Measurements from ENCODE around the gene UBAP1.

The UBAP1 gene

GRCh38 chr9:34203275-34203991, 24.6 kb downstream of the UBAP1 start:
- Histone ChIP-seq H3K4me3 (ENCODE audit: low read depth, low read length) (no peak overlapping the region), H3K4me1 (ENCODE audit: control insufficient read depth, insufficient read depth, low read length) (peaks cover 2% of the 10 kb centered on the region; the same call in 1 of the 2 replicates), H3K36me3 (ENCODE audit: control insufficient read depth in 2 of 2, insufficient read depth in 1 of 2, low read length in 2 of 2) (no peaks in the 10 kb centered on the region), H3K9me3 (ENCODE audit: control insufficient read depth, insufficient read depth, low read depth, low read length) (no peaks in the 10 kb centered on the region), H3K27ac (ENCODE audit: extremely low read depth, low read depth, low read length) (peak overlapping the region; percentile 11; the same call in 1 of the 2 replicates)
- TF ChIP-seq PRDM6 (tag by site-specific recombination; IDR thresholded peaks at IDR 0.05) (peak; percentile 52), TRIM28 (IDR thresholded peaks at IDR 0.05; ENCODE audit: borderline replicate concordance, low read length) (no peak)
- ChIA-PET POLR2A (no interaction called here), CTCF (interaction anchor here (0.5 to 1.7 kb wide), 3 partner anchors 8 to 270 kb away, joined by 3 to 4 read pairs (median 3); no protein-coding TSS in a partner anchor)

DNA sequence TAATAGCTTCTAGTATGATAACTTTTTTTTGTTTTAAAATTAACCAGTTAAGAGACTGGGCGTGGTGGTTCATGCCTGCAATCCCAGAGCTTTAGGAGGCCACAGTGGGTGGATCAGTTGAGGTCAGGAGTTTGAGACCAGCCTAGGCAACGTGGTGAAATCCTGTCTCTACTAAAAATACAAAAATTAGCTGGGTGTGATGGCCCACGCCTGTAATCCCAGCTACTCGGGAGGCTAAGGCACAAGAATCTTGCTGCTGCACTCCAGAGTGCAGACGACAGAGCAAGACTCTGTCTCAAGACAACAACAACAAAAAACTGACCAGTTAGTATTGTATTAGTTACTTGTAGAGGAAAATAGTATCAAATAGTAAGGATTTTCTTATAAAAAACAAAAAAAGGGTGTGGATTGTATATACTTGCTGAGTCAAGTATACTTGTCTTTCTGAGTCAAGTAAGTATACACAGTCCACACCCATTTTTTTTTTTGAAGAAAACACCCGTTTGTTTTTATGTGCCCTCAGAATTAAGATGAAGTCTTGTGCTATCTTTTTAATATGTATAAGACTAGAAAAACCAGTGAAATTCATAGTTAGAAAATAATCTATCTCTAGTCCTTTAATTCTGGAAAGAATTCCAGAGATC, 25.3 kb downstream of the UBAP1 start:
- ChIA-PET POLR2A (no interaction called here), CTCF (interaction anchor here (0.5 to 1.7 kb wide), 3 partner anchors 7 to 271 kb away, joined by 3 to 4 read pairs (median 3); no protein-coding TSS in a partner anchor)
- H3K36me3 ChIP-seq (ENCODE audit: control insufficient read depth in 2 of 2, insufficient read depth in 1 of 2, low read length in 2 of 2), result no peaks in the 10 kb centered on the region
- TF ChIP-seq, protein P1, sequence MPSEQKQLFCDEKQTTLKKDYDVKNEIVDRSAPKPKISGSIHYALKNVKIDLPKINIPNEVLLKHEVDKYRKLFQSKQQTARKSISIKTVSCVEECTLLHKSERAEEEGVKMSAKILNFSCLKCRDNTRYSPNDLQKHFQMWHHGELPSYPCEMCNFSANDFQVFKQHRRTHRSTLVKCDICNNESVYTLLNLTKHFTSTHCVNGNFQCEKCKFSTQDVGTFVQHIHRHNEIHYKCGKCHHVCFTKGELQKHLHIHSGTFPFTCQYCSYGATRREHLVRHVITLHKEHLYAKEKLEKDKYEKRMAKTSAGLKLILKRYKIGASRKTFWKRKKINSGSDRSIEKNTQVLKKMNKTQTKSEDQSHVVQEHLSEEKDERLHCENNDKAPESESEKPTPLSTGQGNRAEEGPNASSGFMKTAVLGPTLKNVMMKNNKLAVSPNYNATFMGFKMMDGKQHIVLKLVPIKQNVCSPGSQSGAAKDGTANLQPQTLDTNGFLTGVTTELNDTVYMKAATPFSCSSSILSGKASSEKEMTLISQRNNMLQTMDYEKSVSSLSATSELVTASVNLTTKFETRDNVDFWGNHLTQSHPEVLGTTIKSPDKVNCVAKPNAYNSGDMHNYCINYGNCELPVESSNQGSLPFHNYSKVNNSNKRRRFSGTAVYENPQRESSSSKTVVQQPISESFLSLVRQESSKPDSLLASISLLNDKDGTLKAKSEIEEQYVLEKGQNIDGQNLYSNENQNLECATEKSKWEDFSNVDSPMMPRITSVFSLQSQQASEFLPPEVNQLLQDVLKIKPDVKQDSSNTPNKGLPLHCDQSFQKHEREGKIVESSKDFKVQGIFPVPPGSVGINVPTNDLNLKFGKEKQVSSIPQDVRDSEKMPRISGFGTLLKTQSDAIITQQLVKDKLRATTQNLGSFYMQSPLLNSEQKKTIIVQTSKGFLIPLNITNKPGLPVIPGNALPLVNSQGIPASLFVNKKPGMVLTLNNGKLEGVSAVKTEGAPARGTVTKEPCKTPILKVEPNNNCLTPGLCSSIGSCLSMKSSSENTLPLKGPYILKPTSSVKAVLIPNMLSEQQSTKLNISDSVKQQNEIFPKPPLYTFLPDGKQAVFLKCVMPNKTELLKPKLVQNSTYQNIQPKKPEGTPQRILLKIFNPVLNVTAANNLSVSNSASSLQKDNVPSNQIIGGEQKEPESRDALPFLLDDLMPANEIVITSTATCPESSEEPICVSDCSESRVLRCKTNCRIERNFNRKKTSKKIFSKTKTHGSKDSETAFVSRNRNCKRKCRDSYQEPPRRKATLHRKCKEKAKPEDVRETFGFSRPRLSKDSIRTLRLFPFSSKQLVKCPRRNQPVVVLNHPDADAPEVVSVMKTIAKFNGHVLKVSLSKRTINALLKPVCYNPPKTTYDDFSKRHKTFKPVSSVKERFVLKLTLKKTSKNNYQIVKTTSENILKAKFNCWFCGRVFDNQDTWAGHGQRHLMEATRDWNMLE (tag by site-specific recombination; conservative IDR thresholded peaks at IDR 0.05; ENCODE audit: low read depth), result no peak
- TF ChIP-seq KLF1 (tag by site-specific recombination; IDR thresholded peaks at IDR 0.05), result peak; percentile 32; the same call in 1 of the 2 replicates
- no peak overlapping the region for H3K27ac ChIP-seq (ENCODE audit: extremely low read depth, low read depth, low read length)
- peaks cover 2% of the 10 kb centered on the region; the same call in 1 of the 2 replicates for H3K4me1 ChIP-seq (ENCODE audit: control insufficient read depth, insufficient read depth, low read length)
- no peak overlapping the region for H3K4me3 ChIP-seq (ENCODE audit: low read depth, low read length)
- H3K9me3 ChIP-seq (ENCODE audit: control insufficient read depth, insufficient read depth, low read depth, low read length), result no peaks in the 10 kb centered on the region

DNA sequence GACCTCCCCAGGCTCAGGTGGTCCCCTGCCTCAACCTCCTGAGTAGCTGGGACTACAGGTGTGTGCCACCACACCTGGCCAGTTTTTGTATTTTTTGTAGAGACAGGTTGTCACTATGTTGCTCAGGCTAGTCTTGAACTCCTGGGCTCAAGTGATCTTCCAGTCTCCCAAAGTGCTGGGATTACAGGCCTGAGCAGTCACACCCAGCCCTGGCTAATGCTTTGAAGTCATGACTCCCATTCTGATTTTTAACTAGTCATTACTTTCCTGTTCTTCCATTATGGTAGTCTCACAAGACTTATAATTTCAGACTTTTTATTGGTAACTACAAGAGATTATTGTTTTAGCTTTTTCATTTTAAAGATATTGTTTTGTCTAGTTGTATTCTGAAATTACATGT, 26.3 kb downstream of the UBAP1 start:
- Histone ChIP-seq H3K27ac (ENCODE audit: extremely low read depth, low read depth, low read length) (no peak overlapping the region), H3K4me1 (ENCODE audit: control insufficient read depth, insufficient read depth, low read length) (peaks cover 2% of the 10 kb centered on the region; the same call in 1 of the 2 replicates), H3K9me3 (ENCODE audit: control insufficient read depth, insufficient read depth, low read depth, low read length) (no peaks in the 10 kb centered on the region), H3K36me3 (ENCODE audit: control insufficient read depth in 2 of 2, insufficient read depth in 1 of 2, low read length in 2 of 2) (no peaks in the 10 kb centered on the region), H3K4me3 (ENCODE audit: low read depth, low read length) (no peak overlapping the region)
- CTCF ChIA-PET, result interaction anchor here (0.7 to 1.0 kb wide), 5 partner anchors 11 to 47 kb away, joined by 3 to 5 read pairs (median 4); no protein-coding TSS in a partner anchor
- POLR2A ChIA-PET, result interaction anchor here (0.6 kb wide), 1 partner anchor 28 kb away, joined by 11 read pairs; no protein-coding TSS in a partner anchor
- TF ChIP-seq, protein P2, sequence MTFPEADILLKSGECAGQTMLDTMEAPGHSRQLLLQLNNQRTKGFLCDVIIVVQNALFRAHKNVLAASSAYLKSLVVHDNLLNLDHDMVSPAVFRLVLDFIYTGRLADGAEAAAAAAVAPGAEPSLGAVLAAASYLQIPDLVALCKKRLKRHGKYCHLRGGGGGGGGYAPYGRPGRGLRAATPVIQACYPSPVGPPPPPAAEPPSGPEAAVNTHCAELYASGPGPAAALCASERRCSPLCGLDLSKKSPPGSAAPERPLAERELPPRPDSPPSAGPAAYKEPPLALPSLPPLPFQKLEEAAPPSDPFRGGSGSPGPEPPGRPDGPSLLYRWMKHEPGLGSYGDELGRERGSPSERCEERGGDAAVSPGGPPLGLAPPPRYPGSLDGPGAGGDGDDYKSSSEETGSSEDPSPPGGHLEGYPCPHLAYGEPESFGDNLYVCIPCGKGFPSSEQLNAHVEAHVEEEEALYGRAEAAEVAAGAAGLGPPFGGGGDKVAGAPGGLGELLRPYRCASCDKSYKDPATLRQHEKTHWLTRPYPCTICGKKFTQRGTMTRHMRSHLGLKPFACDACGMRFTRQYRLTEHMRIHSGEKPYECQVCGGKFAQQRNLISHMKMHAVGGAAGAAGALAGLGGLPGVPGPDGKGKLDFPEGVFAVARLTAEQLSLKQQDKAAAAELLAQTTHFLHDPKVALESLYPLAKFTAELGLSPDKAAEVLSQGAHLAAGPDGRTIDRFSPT (tag by site-specific recombination; IDR thresholded peaks at IDR 0.05), result no peak
- TF ChIP-seq SP7 (tag by site-specific recombination; IDR thresholded peaks at IDR 0.05), result 0 out of 2 replicates have a peak, but pooled peaks have one; percentile 31

All from HEK293 (cell line).